T1000 (cell line): ENCODE results near the gene RALGAPA2.

Experiments used
- DNase-seq: peaks from one replicate; lab custom pipeline; 2025; ENCODE audit warnings: mixed read lengths; lab: John Stamatoyannopoulos, UW

The RALGAPA2 gene

GRCh38 chr20:20399531-20400500 is 312.6 kb downstream of the RALGAPA2 start:
- DNase-seq: no peak

- no peak for DNase-seq
Observed at GRCh38 chr20:20398123-20398522, 314.3 kb downstream of the RALGAPA2 start.

- DNase-seq: no peak
Observed at GRCh38 chr20:20396794-20397193, 315.6 kb downstream of the RALGAPA2 start.

- no peak for DNase-seq
Observed at GRCh38 chr20:20395903-20396568, 316.4 kb downstream of the RALGAPA2 start.

- DNase-seq: no peak
Observed at GRCh38 chr20:20395087-20395486, 317.4 kb downstream of the RALGAPA2 start.

- DNase-seq: no peak
Observed at GRCh38 chr20:20393207-20394120, 319.0 kb downstream of the RALGAPA2 start.

GRCh38 chr20:20391766-20392165 is 320.7 kb downstream of the RALGAPA2 start:
- no peak for DNase-seq

- no peak for DNase-seq
Observed at GRCh38 chr20:20391115-20391514, 321.3 kb downstream of the RALGAPA2 start.

GRCh38 chr20:20390393-20390792 is 322.1 kb downstream of the RALGAPA2 start:
- no peak for DNase-seq

- DNase-seq: no peak
Observed at GRCh38 chr20:20386192-20386591, 326.3 kb downstream of the RALGAPA2 start.

- no peak for DNase-seq
Observed at GRCh38 chr20:20375862-20376261, 336.6 kb downstream of the RALGAPA2 start.

- DNase-seq: no peak
Observed at GRCh38 chr20:20373091-20373571, 339.3 kb downstream of the RALGAPA2 start.

- no peak for DNase-seq
Observed at GRCh38 chr20:20371681-20372080, 340.8 kb downstream of the RALGAPA2 start.

- DNase-seq: no peak
Observed at GRCh38 chr20:20371083-20371482, 341.4 kb downstream of the RALGAPA2 start.

- DNase-seq: no peak
Observed at GRCh38 chr20:20370094-20370575, 342.3 kb downstream of the RALGAPA2 start.

GRCh38 chr20:20369250-20370093 is 343.0 kb downstream of the RALGAPA2 start:
- no peak for DNase-seq

GRCh38 chr20:20368418-20369249 is 343.8 kb downstream of the RALGAPA2 start:
- DNase-seq: no peak

- no peak for DNase-seq
Observed at GRCh38 chr20:20367575-20368417, 344.6 kb downstream of the RALGAPA2 start, which contains the start of gene INSM1. Gene INSM1 (plus strand): TSS chr20:20368104. CDS start chr20:20368268, 164 bp downstream.
